ENCODE data around the gene HYKK.
"Not testable (repeated sequence)": the region's sequence is repeated elsewhere in the genome, so short reads cannot be mapped to it uniquely, and the experiment has no call there.

The HYKK gene, protein sequence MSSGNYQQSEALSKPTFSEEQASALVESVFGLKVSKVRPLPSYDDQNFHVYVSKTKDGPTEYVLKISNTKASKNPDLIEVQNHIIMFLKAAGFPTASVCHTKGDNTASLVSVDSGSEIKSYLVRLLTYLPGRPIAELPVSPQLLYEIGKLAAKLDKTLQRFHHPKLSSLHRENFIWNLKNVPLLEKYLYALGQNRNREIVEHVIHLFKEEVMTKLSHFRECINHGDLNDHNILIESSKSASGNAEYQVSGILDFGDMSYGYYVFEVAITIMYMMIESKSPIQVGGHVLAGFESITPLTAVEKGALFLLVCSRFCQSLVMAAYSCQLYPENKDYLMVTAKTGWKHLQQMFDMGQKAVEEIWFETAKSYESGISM

DNA sequence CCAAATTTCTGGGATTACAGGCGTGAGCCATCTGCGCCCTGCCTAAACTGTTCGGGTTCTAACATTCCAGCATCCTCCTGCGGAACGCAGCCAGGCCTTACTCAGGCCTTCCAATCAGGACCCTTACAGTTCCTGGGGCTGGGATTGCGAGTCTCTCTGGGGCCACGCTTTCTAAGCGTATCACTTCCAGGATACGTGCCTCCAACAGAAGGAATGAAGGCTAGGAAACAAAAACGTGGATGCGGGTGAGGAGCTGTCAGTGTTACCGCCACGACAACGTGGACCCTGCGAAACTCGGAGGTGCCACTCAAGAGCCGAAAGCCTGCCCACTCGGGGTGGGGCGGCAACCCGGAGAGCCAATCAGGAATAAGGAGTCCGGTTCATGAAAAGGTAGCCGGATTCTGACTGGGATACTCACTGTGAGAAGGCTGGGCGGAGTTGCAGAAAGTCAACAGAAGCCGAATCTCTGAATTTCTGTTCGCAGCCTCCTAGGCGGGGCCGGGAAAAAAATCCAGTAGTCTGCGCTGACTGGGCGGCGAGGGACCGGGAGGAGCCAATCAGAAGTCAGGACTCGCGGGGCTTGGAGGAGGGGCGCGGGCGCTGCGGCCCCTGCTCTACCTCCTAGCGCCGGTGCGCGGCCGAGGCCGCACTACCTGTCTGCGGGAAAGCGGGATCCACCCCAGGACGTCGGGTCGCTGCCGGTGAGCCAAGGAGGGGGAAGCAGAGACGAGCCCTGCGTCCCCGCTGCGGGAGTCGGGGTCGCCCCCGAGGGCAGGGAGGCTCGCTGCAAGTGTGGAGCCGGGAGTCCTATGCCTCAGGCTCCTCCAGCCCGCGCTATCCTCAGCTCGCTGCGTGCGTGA is at the start of gene HYKK:
TSS of gene HYKK (plus strand) at position 607 of the 860 bp plus-strand sequence. CDS start 5,512 bp downstream, outside the sequence.
- DNase-seq: peak; percentile 86

DNA sequence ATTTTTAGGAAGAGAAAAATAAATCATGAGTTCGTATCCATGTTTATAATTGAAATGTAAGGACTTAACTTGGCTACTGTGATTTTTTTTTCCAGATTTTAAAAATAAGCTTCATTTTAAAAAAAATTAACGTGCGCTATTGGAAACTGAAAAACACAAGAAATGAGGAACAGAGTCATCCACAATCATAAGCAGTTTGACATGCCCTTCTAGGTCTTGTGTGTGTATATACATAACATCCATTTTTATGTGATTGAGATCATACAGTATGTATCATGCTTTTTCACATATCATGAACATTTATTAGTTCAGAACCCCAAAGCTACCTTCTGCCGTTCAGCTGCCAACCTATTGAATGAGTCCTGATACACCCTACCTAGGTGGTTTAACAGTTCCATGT is 46.6 kb upstream of the HYKK start:
- DNase-seq: no peak

DNA sequence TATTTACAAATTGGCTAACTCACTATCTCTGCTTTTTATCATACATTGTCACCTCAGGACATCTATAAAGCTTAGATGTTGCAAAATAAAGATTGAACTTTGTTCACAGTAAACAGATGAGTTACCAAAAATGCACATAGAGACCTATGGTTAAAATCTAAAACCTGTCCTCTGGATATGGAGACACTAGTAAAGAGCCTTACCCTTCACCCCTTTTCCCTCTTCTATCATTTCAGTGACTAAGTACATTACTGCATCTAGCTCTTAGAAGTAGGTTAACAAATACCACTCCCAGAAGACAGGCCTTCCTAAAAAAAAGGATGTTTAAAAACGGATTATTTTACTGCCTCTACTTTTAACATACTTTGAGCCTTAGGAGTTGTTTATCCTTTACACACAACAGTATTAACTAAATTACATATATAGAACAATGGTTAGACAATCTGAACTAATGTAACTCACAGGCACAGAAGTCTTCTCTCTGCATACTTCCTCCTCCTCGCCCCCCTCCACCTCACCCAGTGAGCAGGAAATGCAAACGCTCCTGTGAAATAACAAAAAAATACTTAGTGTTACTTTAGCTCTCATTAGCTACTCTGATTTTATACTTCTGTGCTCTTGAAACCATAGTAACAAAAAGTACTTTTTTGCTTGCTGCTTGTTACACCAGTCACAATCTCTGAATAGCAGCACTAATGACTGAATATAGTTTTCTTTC is 46.0 kb upstream of the HYKK start:
- no peak for DNase-seq

DNA sequence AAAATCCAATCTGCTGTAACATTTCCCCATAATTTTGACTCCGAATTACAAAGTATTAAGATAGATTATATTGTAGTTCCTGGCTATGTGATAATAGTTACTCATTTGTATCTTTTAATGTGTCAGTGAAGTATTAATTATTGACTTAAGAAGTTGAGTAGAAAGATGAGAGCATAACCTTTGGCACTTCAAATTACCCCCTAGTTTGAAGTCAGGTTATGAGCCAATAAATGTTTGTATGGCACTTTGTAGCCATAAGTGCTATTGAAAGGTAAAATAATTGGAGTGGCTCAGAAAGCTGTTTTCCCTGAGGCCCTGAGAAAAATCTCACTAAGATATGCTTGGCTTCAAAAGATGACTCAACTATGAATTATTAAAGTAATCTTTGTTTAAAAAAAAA is 38.3 kb upstream of the HYKK start:
- DNase-seq: no peak

DNA sequence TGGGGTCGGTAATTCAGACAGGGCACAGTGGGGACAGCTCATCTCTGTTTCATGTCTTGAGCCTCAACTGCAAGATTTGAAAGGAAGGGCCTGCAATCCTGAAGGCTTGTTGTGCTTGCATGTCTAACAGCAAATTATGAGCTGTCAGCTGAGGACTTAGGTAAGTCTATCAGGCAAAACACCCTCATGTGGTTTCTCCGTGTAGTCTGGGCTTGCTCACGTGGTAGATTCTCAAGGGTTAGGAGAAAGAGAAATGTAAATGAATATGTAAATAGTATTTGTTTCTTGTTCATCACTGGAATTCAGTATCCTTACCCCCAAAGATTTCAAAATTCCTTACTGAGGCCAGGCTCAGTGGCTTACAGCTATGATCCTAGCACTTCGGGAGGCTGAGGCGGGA is 30.1 kb upstream of the HYKK start:
- DNase-seq: no peak

DNA sequence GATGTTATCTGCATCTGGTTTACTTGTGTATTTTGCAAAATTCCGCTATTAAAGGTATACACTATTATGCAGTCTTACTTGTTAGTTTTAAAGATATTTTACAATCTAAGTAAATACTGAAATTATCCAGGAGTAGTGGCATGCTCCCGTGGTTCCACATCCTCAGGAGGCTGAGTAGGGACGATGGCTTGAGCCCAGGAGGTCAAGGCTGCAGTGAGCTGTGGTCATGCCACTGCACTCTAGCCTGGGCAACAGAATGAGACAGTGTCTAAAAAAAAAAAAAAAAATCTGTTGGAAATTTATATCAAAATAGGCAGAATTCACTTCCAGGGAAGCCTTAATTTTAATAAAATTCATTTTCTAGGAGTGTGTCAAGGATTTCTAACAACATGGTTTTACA is 27.7 kb upstream of the HYKK start:
- DNase-seq: no peak

DNA sequence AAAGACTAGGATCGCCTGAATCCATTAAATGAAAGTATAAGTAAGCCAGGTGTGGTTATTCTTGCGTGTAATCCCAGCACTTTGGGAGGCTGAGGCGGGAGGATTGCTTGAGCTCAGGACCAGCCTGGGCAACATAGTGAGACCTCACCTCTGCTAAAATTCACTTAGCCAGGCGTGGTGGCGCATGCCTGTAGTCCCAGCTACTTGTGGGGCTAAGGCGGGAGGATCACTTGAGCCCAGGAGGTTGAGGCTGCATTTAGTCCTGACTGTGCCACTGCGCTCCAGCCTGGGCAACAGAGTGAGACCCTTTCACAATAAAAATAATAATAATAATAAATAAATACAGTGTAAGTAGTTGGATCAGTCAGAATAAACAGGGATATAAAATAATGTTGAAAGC is 25.5 kb upstream of the HYKK start:
- no peak for DNase-seq

DNA sequence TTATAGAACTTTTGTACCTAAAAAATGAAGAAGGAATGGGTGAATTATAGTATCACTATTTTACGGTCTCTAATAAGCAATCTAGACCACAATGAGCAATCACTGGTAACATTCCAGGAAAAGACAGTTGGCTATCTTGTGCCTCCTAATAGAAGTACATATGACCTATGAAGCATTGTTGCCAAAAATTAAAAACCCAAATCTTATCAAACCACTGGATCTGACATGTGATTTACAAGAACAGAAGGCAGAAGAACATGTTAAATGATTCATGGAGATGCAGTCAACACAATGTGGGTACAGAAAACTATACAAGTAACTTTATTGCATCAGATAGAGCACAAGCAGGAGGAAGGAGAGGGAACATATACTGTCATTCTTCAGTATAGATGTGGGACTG is 14.5 kb upstream of the HYKK start:
- DNase-seq: no peak

DNA sequence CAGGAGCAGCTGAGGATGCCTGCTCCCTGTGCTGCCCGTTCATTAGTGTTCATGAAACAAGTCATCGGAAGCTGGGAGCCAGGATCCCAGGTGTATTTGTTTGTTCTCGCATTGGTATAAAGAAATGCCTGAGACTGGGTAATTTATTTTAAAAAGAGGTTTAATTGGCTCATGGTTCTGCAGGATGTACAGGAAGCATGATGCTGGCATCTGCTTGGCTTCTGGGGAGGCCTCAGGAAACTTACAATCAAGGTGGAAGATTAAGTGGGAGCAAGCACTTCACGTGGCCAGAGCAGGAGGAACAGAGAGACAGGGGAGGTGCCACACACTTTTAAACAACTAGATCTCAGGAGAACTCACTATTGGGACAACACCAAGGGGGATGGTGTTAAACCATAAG is 5.5 kb upstream of the HYKK start:
- no peak for DNase-seq

DNA sequence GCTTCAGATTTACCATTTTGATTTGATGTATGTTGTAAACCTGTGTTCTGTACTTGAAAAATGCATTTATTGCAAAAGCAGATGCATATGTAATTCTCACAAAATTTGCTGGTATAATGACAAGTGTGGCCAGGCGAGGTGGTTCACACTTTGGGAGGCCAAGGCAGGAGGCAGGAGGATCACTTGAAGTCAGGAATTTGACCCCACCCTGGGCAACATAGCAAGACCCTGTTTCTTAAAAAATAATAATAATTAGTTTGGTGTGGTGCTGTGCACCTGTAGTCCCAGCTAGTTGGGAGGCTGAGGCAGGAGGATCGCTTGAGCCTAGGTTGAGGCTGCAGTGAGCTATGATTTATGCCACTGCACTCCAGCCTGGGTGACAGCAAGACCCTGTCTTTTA is 4.7 kb upstream of the HYKK start:
- DNase-seq: no peak

DNA sequence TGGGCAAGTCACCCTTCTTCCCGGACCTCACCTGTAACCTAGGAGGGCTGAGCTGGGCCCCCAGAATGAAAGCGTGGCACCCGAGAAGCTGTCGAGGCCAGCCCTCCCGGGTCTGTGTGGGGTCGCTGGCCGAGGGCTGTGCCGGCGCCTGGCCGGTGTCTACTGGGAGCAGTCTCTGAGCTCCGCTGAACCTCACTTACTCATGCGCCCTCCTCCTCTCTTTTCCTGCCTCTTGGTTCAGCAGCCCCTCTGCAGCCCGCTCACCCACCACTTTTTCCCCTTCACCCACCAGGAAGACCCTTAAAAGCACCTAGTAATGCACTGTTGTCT is 419 bp downstream of the HYKK start:
- DNase-seq: no peak

DNA sequence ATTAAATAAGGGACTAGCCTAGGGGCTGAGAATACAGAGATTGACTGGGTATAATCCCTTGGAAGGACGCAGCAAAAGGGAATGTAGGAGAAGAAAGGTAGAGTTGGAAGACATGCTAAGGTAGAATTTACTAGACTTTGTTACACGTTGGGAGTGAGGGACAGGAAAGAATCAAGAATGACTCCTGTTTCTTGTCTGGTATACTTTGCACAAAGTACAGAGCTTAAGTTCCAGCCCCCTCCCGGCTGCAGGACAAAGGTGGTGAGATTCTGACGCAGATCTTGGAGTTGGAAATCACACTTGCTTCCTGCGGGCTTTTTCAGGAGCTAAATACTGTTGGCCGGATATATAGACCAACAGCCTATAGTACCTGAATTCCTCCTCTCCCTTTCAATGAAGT is 895 bp downstream of the HYKK start:
- DNase-seq: no peak

DNA sequence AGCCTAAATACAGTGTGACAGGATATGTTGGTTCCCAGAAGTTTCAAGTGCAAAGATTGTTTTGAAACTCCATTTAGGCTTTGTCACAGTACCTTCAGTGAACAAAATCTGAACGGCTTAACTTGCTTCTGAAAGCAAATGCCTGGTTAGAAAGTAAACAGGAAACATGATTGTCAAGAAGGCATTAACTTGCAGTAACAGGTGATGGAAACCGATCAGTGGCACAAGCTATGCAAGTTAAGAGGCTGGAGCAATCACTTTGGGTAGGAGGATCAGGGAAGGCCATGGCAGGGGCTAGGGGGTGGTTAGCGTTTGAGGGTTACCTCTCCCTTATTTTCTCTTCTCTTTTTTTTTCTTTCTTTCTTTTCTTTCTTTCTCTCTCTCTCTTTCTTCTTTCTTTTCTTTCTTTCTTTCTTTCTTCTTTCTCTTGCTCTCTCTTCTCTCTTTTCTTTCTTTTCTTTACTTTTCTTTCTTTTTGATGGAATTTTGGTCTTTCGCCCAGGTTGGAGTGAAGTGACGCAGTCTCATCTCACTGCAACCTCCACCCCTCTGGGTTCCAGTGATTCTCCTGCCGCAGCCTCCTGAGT is 2.4 kb downstream of the HYKK start:
- DNase-seq: no peak

DNA sequence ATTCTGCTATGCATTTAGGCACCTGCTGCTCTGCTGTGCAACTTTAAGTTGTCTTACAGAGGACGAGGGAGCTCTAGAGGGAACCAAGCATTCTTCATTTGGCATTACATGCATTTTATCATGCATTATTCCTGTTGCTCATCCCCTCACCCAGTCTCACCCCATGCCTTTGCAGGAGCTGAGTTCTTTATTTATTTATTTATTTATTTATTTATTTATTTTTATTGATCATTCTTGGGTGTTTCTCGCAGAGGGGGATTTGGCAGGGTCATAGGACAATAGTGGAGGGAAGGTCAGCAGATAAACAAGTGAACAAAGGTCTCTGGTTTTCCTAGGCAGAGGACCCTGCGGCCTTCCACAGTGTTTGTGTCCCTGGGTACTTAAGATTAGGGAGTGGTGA is 12.7 kb downstream of the HYKK start:
- DNase-seq: not testable (repeated sequence)

DNA sequence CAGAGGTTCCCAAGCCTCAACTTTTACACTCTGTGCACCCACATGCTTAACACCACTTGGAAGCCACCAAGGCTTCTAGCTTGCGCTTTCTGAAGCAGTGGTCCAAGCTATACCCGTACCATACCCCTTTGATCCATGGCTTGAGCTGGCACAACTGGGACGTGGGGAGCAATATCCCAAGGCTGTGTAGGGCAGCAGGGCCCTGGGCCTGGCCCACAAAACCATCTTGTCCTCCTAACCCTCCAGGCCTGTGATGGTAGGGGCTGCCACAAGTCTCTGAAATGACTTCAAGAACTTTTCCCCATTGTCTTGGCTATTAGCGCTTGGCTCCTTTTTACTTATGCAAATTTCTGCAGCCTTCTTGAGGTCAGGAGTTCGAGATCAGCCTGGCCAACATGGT is 16.9 kb downstream of the HYKK start:
- no peak for DNase-seq

DNA sequence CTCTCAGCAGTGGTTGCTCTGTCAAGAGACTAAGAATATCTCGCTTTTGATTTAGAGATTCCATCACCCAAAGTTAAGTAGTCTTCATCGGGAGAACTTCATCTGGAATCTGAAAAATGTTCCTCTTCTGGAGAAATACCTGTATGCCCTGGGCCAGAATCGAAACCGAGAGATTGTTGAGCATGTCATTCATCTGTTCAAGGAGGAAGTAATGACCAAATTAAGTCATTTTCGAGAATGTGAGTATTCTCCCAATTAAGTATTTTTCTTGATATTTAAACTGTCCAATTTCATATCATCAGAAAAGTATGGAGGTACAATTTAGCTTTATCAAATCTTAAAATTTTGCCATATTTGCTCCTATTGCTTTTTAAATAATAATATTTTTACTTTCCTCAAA is 19.9 kb downstream of the HYKK start:
- DNase-seq: no peak

DNA sequence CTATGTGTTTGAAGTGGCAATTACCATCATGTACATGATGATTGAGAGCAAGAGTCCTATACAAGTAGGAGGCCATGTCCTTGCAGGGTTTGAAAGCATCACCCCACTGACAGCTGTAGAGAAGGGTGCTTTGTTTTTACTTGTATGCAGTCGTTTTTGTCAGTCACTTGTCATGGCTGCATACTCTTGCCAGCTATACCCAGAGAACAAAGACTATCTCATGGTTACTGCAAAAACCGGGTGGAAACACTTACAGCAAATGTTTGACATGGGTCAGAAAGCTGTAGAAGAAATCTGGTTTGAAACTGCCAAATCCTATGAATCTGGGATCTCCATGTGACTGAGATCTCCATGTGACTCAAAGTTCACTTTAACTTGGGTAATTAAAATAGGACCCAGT is 26.0 kb downstream of the HYKK start:
- DNase-seq: peak; percentile 27

DNA sequence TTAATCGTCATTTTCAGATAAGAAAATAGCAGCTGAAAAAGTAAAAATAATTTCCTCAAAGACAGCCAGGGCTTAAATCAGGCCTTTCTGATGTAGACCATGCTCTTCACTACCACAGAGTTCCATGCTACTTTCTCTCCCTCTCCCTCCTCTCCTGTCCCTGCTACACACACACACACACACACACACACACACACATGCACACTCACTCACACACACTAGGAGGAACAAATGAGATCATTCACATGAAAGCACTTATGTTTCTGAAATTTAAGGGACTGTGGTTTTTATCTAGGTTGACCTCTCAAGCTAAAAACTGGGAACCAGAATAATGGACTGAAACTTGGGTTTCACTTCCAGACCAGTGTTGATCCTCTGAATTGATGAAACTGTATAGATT is 28.8 kb downstream of the HYKK start:
- no peak for DNase-seq

DNA sequence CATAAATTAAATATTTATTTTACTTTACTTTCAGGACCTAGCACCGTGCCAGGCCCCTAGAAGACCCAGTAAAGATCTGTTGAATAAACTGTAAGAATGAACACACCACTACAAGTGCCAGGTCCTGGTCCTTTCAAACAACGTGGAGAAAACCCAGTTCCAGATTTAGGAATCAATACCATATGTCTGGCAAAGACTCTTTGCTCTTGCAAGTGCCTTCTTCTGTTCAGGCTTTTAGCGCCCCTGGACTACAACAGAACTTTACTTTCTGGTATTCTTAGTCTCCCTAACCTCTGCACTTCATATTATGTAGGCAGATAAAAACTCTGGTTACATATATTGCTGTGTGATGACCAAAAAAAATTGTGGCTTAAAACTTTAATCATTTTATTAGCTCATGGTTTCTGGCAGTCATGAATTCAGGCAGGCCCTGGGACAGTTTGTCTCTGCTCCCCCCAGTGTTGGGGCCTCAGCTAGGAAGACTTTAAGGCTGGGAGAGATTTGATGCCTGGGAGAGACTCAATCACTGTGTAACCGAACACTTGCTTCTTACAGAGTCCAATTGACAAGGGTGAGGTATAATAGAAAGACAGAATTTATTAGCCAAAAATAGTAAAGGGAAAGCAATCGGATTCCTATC is 30.0 kb downstream of the HYKK start:
- no peak for DNase-seq

DNA sequence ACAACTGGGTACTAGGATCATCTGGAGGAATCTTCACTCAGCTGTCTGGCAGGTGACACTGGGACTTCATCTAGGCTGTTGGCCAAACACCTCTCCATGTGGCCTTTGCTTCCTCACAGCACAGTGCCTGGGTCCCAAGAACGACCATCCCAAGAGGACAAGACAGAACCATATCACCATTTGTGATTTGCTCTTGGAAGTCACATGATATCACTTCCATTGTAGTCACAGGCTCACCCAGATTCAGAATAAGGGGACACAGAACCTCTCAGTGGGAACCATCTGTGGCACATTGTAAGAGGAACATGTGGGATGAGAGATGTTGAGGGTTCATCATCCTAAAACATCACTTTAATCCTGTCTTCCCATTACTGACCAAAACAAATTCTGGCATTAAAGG is 31.0 kb downstream of the HYKK start:
- no peak for DNase-seq

DNA sequence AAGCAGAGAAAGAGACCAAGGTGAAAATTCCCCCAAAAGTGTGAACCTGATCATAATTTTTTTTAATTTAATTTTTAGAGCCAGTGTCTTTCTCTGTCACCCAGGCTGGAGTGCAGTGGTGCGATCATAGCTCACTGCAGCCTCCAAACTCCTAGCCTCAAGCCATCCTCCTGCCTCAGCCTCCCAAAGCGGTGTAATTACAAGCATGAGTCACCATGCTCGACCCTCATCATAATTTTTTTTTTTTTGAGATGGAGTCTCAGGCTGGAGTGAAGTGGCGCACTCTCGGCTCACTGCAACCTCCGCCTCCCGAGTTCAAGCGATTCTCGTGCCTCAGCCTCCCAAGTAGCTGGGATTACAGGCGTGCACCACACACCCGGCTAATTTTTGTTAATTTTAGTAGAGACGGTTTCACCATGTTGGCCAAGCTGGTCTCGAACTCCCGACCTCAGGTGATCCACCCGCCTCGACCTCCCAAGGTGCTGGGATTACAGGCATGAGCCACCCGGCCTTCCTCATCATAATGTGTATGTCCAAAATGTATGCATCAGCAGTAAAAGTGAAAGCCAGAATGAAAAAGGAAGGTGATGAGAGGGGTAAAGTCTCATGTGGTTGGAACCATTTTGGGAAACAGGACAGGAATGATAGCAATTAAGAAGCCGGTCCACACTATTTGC is 32.2 kb downstream of the HYKK start:
- DNase-seq: not testable (repeated sequence)

DNA sequence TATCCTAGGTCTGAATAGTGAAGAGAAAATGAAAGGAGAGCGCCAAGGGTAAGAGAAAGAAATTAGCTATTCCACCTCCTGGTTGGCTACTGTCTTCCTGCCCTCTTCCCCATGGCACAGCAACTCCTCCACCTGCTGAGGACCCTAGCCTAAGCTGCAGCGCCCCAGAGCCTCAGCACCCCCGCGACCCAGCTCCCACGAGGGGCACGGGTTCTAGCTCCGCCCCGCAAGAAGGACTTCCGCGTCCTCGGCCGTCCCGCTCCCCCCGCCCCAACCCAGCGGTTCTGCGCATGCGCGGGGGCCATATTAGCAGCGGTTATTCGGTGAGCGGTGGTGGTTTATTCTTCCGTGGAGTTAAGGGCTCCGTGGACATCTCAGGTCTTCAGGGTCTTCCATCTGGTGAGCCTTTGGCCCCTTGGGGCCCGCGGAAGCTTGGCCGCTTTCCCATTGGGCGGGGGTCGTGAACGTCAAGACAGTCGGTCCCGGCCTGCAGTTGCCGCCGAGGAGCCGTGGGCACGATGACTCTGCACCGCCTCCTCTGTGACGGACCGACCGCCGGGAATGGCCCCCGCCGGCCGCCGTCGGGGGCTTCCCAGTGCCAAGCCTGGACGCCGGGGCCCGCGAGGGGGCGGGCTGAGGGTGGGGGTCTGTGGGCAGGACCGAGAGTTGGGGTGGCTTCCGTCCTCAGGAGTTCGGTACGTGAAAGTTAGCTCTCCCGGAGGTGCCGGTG is 32.9 kb downstream of the HYKK start, which contains the start of gene PSMA4:
TSS of gene PSMA4 (plus strand) at position 304 of the 730 bp plus-strand sequence. CDS start 1,484 bp downstream, outside the sequence.
- peak; percentile 94 for DNase-seq

Measured in midbrain (tissue), 1 donor.